ENCODE measurements around the gene FHIP1B.

FHIP1B gene

DNA sequence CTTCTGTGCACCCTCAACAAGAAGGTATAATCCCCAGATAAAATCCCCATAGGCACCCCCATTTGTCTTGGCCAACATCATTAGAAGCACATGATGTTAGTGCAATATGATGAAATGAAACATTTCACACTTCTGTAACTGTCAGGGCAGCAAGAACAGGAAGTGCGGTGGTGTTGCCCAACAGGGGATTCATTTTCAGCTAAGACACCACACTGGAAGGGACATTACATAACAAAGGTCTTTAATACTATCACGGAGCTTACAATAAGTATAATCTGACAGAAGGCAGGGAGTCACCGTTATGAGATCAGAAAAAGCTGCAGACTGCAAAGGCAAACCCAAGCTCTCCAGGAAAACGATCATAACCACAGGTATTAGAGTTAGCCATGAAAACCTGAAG lies 33.5 kb downstream of the FHIP1B start:
- no peak for DNase-seq (ENCODE audit: low read depth)

DNA sequence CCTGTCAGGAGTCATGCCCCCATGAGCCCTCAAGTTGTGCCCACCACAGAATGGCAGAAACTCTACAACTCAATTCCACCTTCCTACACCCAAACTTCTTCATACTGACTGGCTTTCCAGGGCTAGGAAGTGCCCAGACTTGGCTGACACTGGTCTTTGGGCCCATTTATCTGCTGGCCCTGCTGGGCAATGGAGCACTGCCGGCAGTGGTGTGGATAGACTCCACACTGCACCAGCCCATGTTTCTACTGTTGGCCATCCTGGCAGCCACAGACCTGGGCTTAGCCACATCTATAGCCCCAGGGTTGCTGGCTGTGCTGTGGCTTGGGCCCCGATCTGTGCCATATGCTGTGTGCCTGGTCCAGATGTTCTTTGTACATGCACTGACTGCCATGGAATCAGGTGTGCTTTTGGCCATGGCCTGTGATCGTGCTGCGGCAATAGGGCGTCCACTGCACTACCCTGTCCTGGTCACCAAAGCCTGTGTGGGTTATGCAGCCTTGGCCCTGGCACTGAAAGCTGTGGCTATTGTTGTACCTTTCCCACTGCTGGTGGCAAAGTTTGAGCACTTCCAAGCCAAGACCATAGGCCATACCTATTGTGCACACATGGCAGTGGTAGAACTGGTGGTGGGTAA lies 35.1 kb downstream of the FHIP1B start, which contains the start of gene OR52W1:
Gene OR52W1, plus strand, starts transcription at position 51 of the 637 bp plus-strand sequence. Its CDS starts 0 bp downstream, at position 51.
- DNase-seq (ENCODE audit: low read depth) = no peak

DNA sequence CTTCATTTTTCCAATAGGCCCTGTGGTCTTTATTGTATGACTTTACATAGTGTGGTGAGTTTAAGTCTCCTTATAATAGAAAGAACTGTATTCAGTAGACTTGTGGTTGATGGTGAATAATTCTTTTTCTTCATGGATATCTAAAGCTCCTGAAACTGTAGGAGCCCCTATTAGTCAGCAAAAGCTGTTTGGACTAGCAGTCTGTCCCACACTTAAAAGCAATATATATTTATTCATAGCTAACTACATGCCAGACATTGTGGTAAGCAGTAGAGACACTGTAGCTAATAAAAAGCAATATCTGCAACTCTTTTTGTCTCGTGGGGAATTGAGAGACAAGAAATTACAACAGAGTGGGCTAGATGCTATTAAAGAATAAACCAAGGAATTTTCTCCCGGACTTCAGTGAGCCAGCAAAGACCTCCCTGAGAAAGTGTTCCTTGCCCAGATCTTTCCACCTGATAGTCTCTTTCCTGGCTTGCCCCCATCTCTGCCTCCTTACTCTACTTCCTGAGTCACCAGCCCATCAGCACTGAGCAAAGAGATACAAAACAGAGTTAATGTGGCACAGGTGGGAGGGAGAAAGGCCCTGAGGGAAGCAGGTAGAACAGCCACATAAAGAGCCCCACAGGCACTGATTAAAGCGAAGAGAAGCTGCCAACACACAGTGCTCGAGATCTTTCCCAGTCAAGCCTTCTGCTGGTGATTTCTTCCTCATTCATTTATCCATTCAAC lies 36.8 kb downstream of the FHIP1B start:
- no peak for DNase-seq (ENCODE audit: low read depth)

DNA sequence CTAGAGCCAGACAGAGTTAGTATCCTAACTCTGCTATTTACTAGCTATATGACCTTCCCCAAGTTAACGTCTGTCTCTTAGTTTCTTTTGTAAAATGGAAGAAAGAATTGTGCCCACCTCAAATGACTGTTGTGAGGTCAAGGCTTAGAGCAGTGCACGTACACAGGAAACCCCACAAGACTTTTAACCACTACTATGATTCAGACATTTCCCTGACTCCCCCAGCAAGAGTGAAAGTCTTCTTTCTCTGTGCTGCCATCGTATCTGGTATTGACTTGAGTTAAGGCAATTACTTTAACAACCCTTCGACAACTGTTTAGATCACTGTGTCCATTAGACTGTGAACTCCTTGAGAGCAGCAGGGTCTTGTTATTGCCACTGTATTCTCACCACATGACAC lies 38.0 kb downstream of the FHIP1B start:
- no peak for DNase-seq (ENCODE audit: low read depth)

DNA sequence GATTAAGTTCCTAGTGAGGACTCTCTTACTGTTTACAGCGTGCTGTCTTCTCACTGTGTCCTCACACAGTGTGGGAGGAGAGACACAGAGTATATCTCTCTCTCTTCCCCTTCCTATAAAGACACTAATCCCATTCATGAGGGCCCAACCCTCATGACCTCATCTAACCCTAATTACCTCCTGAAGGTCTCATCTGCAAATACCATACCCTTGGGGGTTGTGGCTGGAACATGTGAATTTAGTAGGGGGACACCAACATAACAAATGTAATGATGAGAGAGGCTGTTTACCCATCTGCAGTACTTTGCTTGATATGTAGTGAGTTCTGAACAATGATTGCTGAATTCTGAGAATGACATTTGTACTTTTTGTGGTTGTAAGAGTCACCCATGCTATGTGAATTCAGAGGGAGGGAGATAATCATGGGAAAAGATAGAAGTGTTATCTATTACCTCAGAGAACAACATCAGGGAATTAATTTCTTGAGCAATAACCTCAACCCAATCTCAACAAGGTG lies 40.3 kb downstream of the FHIP1B start:
- no peak for DNase-seq (ENCODE audit: low read depth)

DNA sequence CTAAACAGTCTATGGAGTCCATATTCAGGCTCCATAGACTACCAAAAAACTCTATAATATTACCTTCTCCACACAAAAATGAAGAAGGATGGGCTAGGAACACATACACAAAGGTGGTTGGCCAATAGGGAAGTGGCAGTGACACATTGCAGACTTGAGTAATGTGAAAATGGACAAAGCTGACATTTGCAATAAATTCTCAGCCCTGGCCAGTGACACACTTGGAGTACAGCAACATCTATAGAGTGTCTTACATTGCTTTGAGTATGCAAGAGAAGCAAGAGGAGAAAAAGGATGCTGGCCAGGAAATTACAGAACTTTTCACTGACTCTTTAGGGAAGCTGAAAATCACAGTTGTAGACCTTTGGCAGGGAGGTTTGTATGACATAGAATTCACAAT lies 42.7 kb downstream of the FHIP1B start:
- no peak for DNase-seq (ENCODE audit: low read depth)

DNA sequence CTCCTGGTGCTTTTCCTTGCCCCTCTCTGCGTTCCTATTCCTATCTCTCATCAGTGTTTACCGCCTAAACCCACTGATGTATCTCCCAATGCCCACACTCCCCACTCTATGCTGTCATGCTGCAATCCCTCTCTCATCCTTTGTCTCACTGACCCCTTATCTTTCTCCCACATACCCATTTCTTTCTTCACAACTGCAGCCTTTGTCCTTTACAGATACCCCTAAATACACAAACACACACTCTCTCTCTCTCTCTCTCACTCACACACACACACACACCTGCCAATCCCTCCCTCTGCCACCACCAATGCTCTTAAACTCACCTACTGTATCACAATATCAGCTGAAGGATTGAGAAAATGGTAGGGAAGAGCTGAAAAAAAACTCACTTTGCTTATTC lies 59.0 kb downstream of the FHIP1B start:
- DNase-seq (ENCODE audit: low read depth) = no peak

DNA sequence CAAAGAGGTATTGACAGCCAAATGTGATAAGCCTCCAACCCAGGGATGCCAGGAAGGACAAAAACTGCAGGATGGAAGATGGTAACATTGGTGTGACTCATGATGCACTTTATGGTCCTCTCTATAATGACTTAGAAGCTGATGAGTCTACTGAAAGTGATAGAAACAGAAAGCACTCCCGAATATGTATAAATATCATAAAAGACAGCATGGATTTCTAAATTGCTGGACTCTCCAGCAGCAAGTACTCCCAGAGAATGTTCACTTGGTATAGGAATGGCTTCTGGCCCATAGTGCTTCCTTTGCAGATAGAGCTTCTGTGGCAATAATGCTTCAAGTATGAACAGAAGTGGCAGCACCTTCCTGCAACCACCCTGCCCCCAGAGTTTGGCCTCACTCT lies 64.2 kb downstream of the FHIP1B start, which contains the start of gene OR52B2:
Gene OR52B2, minus strand, starts transcription at position 101 of the 400 bp plus-strand sequence. Its CDS starts 0 bp downstream, at position 101.
- DNase-seq (ENCODE audit: low read depth) = no peak

Data from activated T-cell treated with anti-CD3 and anti-CD28 coated beads for 24 hours (primary cell).